ENCODE results near the gene ST3GAL4.
A peak's percentile ranks its signal among the peaks of the same experiment; 100 is the strongest.
"Not testable (repeated sequence)": the region's sequence is repeated elsewhere in the genome, so short reads cannot be mapped to it uniquely, and the experiment has no call there.

ST3GAL4 gene

GRCh38 chr11:126391286-126391954, 35.9 kb downstream of the ST3GAL4 start:
- no peak for DNase-seq

- DNase-seq = no peak
Measured at GRCh38 chr11:126391970-126392632, 36.6 kb downstream of the ST3GAL4 start.

DNA sequence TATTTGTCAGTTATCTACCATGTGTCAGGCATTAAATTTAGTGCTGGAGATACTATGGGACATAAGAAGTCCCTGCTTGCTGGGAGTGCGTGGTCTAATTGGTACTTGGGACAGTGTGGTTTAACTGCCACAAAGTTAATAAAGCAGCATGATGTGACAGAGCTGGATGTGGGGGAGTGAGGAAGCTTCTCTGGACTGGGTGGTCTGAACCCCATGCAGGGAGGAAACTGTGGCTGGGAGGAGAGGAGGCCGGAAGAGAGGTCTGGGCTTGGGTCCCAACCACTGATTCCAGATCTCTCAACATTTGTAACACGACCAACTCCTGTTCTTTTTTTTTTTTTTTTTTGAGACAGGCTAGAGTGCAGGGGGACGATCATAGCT, 37.1 kb downstream of the ST3GAL4 start:
- no peak for DNase-seq

GRCh38 chr11:126393143-126393542, 37.7 kb downstream of the ST3GAL4 start:
- no peak for DNase-seq

DNA sequence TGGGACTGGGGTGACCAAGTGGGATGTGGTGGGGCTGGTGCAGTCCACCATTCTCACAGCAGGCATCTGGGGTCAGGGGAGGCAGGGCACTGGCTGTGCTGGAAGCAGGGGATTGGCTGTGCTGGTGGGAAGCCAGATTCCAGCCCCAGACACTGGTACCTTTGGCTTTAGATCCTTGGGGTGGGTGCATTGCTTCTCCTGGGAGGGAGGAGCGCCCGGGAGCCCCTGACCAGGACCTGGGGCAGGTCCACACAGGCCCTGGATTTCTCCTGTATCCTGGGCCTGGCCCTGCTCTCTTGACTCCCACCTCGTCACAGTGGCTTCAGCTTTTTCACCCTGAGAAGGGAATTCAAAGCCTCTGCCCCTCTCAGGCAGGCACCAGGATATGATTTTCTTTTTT, 38.5 kb downstream of the ST3GAL4 start:
- no peak for DNase-seq

DNA sequence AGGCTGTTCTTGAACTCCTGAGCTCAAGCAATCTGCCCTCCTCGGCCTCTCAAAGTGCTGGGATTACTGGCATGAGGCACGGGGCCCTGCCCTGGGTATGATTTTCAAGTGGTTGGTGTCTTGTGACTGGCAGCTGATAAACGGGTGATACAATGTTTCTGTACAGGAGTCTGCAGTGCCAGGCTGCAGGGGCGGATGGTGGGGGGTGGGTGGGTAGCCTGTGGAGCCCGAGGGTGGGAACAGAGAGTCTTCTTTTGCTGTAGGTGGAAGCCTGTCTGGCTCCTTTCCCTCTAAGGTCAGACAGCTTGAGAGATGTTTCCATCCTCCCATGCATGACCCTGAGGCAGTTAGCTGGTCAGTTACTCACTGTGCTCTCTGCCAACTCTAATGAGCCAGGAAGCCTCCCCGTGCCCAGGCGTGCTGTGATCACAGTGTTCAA, 39.2 kb downstream of the ST3GAL4 start:
- not testable (repeated sequence) for DNase-seq

GRCh38 chr11:126395784-126396183, 40.3 kb downstream of the ST3GAL4 start:
- not testable (repeated sequence) for DNase-seq

- DNase-seq = not testable (repeated sequence)
Measured at GRCh38 chr11:126396266-126396665, 40.8 kb downstream of the ST3GAL4 start.

GRCh38 chr11:126396965-126397364, 41.5 kb downstream of the ST3GAL4 start:
- DNase-seq = no peak

- no peak for DNase-seq
Measured at GRCh38 chr11:126398296-126398695, 42.8 kb downstream of the ST3GAL4 start.

- DNase-seq = no peak
Measured at GRCh38 chr11:126398721-126399120, 43.2 kb downstream of the ST3GAL4 start.

GRCh38 chr11:126400019-126400418, 44.5 kb downstream of the ST3GAL4 start:
- DNase-seq = no peak

GRCh38 chr11:126400479-126400878, 45.0 kb downstream of the ST3GAL4 start:
- no peak for DNase-seq

GRCh38 chr11:126403022-126403581, 47.6 kb downstream of the ST3GAL4 start:
- no peak for DNase-seq

DNA sequence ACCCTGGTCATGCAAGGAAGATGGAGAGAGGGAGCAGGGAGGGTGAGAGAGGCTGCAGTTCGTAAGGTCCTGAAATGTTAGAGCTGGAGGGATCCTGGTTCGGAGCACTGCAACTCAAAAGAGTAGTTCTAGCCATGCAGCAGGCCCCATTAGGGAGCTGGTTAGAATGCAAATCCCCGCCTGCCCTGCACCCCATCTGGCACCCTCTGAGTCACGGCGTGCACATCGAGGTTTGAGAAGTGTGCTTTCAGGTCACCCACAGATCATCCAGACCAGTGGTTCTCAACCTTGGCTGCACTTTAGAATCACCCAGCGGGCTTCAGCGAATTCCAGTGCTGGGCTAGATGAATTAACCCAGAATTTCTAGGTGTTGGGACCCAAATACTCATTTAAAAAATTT, 48.2 kb downstream of the ST3GAL4 start:
- peak; percentile 22 for DNase-seq

GRCh38 chr11:126404367-126404766, 48.9 kb downstream of the ST3GAL4 start:
- DNase-seq = peak; percentile 58

- DNase-seq = no peak
Measured at GRCh38 chr11:126405374-126405773, 49.9 kb downstream of the ST3GAL4 start.

GRCh38 chr11:126405906-126406305, 50.4 kb downstream of the ST3GAL4 start:
- no peak for DNase-seq

DNA sequence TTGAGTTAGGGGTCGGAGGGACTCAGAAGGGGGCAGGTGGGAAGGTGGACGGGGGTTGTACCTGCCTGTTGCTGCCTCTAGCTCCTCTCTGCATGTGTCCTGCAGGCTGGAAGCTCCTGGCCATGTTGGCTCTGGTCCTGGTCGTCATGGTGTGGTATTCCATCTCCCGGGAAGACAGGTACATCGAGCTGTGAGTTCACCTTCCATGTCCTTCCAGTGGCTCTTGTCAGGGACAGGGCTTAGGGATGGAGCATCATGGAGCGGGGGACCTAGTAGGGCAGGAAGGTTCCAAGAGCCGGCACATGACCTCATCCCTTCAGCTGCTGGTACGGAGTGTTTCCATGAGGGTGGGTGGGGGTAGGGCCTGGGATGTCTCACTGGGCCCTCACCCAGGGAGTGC, 50.9 kb downstream of the ST3GAL4 start:
- DNase-seq = no peak

GRCh38 chr11:126407101-126407521, 51.6 kb downstream of the ST3GAL4 start:
- DNase-seq = peak; percentile 14

- no peak for DNase-seq
Measured at GRCh38 chr11:126407682-126408288, 52.3 kb downstream of the ST3GAL4 start.

DNA sequence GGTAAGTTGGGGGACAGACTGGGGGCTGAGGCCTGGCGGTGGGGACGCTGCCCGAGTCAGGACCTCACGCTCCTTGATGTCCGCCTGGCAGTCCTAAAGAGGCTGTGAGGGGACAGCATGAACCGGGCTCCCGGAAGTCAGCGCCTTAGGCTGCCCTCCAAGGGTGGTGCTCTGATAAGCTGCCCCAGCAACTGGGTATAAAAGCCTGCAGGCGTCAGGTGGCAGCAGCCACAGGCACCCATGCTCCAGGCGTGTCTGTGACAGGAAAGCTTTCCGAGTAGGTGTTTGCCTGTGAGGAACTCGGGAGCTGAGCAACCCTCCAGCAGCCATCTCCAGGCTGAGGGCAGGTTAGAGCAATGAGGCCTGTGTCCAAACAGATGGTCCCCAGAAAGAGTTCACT, 53.0 kb downstream of the ST3GAL4 start:
- DNase-seq = no peak

GRCh38 chr11:126408901-126409619, 53.6 kb downstream of the ST3GAL4 start:
- DNase-seq = no peak
